B cell (primary cell): ENCODE results near the gene CRACR2A. TPM values are rescaled to one million over a fixed set of nuclear protein-coding genes. Genes with fewer than 3 reads are reported as not detected.

Source experiments
- ATAC-seq: fragments of 200-7000 bp; cut with Tn5 transposase; one replicate; pipeline ENCODE4 v1.10.0; 2021; ENCODE audit warnings: low read depth, mild to moderate bottlenecking, moderate number of reproducible peaks, moderate library complexity
- CTCF ChIA-PET: fragments of 350-600 bp; sonication (Branson Sonifier 250); formaldehyde crosslinking; loops from one replicate; lab custom pipeline; 2021; ENCODE audit warnings: antibody characterized with exemption, inconsistent platforms; lab: Charles Lee
- POLR2A ChIA-PET: fragments of 350-600 bp; sonication (Branson Sonifier 250); formaldehyde crosslinking; loops from one replicate; lab custom pipeline; 2021; ENCODE audit warnings: antibody characterized with exemption; lab: Charles Lee
- DNase-seq: peaks from one replicate; pipeline ENCODE4 v3.0.0; 2013
- H2AFZ ChIP-seq: 2 replicates; pipeline ENCODE4 v1.6.1; 2012; ENCODE audit warnings: mild to moderate bottlenecking, low read depth, low read length; ENCODE audit not compliant: insufficient read depth, poor library complexity, severe bottlenecking
- H3K27ac ChIP-seq, 2 donors: 1 replicate in 1 of 2; 2 replicates in 1 of 2; pipeline ENCODE4 v1.5.1; 2012 to 2013; ENCODE audit warnings: low read length in 2 of 2, mild to moderate bottlenecking in 2 of 2, moderate library complexity in 1 of 2
- H3K27me3 ChIP-seq, 4 experiments: fragments of 200-600 bp in 1 of 4; sonication (generic) in 1 of 4; replicated peaks in 1 of 4; 1 replicate in 2 of 4; 2 replicates in 2 of 4; pipeline versions ENCODE4 v1.6.1 to v1.7.0; 2013 to 2016; ENCODE audit warnings: low read length in 3 of 4, mild to moderate bottlenecking in 2 of 4, mixed read lengths in 1 of 4, moderate library complexity in 1 of 4; ENCODE audit not compliant: insufficient read depth in 4 of 4, control insufficient read depth in 3 of 4; ENCODE audit errors: control extremely low read depth in 1 of 4
- H3K36me3 ChIP-seq, 2 experiments: replicated peaks in 1 of 2; 1 replicate in 1 of 2; 2 replicates in 1 of 2; pipeline versions ENCODE4 v1.6.1 to v1.7.1; 2013; ENCODE audit warnings: low read length in 1 of 2; ENCODE audit not compliant: insufficient read depth in 2 of 2, control insufficient read depth in 1 of 2; ENCODE audit errors: control extremely low read depth in 1 of 2, extremely low read depth in 1 of 2
- H3K4me1 ChIP-seq, 2 donors: fragments of 200-600 bp in 1 of 2; sonication (generic) in 1 of 2; 1 replicate in 1 of 2; 2 replicates in 1 of 2; pipeline versions ENCODE4 v1.5.1 to v1.6.1; 2013 to 2017; ENCODE audit warnings: low read length in 2 of 2; ENCODE audit not compliant: control insufficient read depth in 2 of 2, insufficient read depth in 2 of 2
- H3K4me2 ChIP-seq: replicated peaks from 2 replicates; pipeline ENCODE3; 2012; ENCODE audit warnings: mild to moderate bottlenecking, low read depth, low read length; ENCODE audit not compliant: poor library complexity, severe bottlenecking
- H3K4me3 ChIP-seq, 5 experiments: fragments of 200-600 bp in 1 of 5; sonication (generic) in 1 of 5; 1 replicate in 3 of 5; 2 replicates in 2 of 5; pipeline versions ENCODE4 v1.5.1 to v1.7.0; 2011 to 2016; ENCODE audit warnings: low read length in 4 of 5, mild to moderate bottlenecking in 4 of 5, low read depth in 2 of 5, control low read depth in 1 of 5, moderate library complexity in 1 of 5; ENCODE audit not compliant: insufficient read depth in 1 of 5; ENCODE audit errors: control extremely low read depth in 1 of 5, extremely low read depth in 1 of 5
- H3K79me2 ChIP-seq: fragments of 200-600 bp; sonication (generic); one replicate; pipeline ENCODE4 v1.6.0; 2016; ENCODE audit warnings: low read length; ENCODE audit not compliant: control insufficient read depth, insufficient read depth
- H3K9ac ChIP-seq: fragments of 200-600 bp; sonication (generic); 2 replicates; pipeline ENCODE4 v1.6.1; 2017; ENCODE audit warnings: mild to moderate bottlenecking, low read length, moderate library complexity
- H3K9me3 ChIP-seq, 3 donors: one replicate each; pipeline versions ENCODE4 v1.6.1 to v1.7.1; 2013; ENCODE audit warnings: low read length in 2 of 3; ENCODE audit not compliant: control insufficient read depth in 2 of 3, insufficient read depth in 1 of 3; ENCODE audit errors: control extremely low read depth in 1 of 3
- H4K20me1 ChIP-seq: 2 replicates; pipeline ENCODE4 v1.6.0; 2012; ENCODE audit warnings: mild to moderate bottlenecking, low read length; ENCODE audit not compliant: insufficient read depth, control insufficient read depth, poor library complexity, severe bottlenecking
- H3K27ac Mint-ChIP-seq: one replicate; pipeline ENCODE4 v1.8.0; 2021; ENCODE audit warnings: mixed read lengths
- H3K27me3 Mint-ChIP-seq: one replicate; pipeline ENCODE4 v1.8.0; 2021; ENCODE audit warnings: mixed read lengths
- H3K4me1 Mint-ChIP-seq: one replicate; pipeline ENCODE4 v1.8.0; 2021; ENCODE audit warnings: mixed read lengths
- H3K4me3 Mint-ChIP-seq: one replicate; pipeline ENCODE4 v1.8.0; 2021; ENCODE audit warnings: mixed read lengths
- H3K9me3 Mint-ChIP-seq: one replicate; pipeline ENCODE4 v1.8.0; 2022; ENCODE audit warnings: mixed read lengths; ENCODE audit not compliant: insufficient read depth
- CTCF ChIP-seq: fragments of 200-600 bp; IDR thresholded peaks from one replicate; pipeline ENCODE4 v1.8.0; 2022; ENCODE audit warnings: antibody characterized with exemption, mild to moderate bottlenecking
- EZH2 ChIP-seq: IDR thresholded peaks from 2 replicates; pipeline ENCODE4 v1.6.1; 2012; ENCODE audit warnings: borderline replicate concordance, low read depth, mild to moderate bottlenecking, moderate library complexity, low read length; ENCODE audit not compliant: insufficient read depth, poor library complexity, severe bottlenecking
- WGBS: methylation state at CpG from one replicate; pipeline ENCODE4 v1.1.5; 2013; ENCODE audit warnings: missing lambda C conversion rate; ENCODE audit not compliant: insufficient coverage; 5-methylcytosine and 5-hydroxymethylcytosine counted together
- intact Hi-C: fragments of 100-400 bp; cut with micrococcal nuclease; formaldehyde crosslinking; loops from one replicate; pipeline ENCODE4 v1.10.0; 2022
- polyA plus RNA-seq: library from polyadenylated mRNA; depleted of rRNA; stranded (reverse); fragments of >200 nt; gene quantifications from 2 replicates; pipeline ENCODE4 v1.2.3, GENCODE V29; 2012
- total RNA-seq, 2 donors: library from RNA; stranded (reverse); fragments of 120-200 nt in 1 of 2; gene quantifications; 1 replicate in 1 of 2; 2 replicates in 1 of 2; pipeline versions ENCODE4 v1.2.3 to v1.2.4, GENCODE V29; 2013 to 2022

The CRACR2A gene
- total and polyA plus RNA-seq, 2 donors (not counting 1 experiment from before 2014, with no cell fraction given): 15.2 to 26.1 TPM

DNA sequence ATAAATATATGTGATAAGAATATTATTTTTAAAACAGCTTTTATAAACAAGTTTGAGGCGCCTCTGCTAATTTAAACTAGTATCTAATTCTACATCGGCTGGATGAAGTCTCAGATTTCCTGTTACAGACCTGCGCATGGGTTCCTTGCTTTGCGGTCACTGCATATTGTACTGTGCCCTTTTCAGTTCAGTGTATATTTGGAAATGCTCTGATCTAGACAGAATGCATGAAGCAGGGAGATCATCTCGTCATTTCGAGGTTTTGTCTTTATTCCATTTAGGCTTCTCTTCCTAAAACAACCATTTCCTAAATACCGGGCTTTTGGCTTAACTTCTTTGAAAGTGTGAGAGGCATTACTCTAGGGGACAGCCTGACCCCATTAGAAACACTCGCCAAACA lies 25.6 kb downstream of the CRACR2A start:
- Histone ChIP-seq H2AFZ (no peak overlapping the region), H3K27me3 (no peaks in the 10 kb centered on the region), H3K4me2 (no peak overlapping the region), H3K36me3 (peaks cover 1 to 53% of the 10 kb centered on the region in 2 experiments), H3K4me1 (peaks cover 0 to 8% of the 10 kb centered on the region in 2 donors), H3K9me3 (peaks cover 0 to 8% (median 4%) of the 10 kb centered on the region in 3 donors), H3K9ac (no peak overlapping the region), H3K27ac (no peak overlapping the region), H4K20me1 (no peaks in the 10 kb centered on the region), H3K4me3 (no peak overlapping the region), H3K79me2 (peaks cover 5% of the 10 kb centered on the region)
- intact Hi-C loops: no loop called here
- no peak for DNase-seq
- TF ChIP-seq EZH2 (no peak), CTCF (no peak)
- H3K9me3 Mint-ChIP-seq: peaks cover 5% of the 10 kb centered on the region
- no peaks in the 10 kb centered on the region for H3K27me3 Mint-ChIP-seq
- ATAC-seq: no peak
- H3K27ac Mint-ChIP-seq: no peak overlapping the region
- peaks cover 10% of the 10 kb centered on the region for H3K4me1 Mint-ChIP-seq
- H3K4me3 Mint-ChIP-seq: no peak overlapping the region
- CTCF ChIA-PET: no interaction called here
- 100% methylated on average over 2 of the region's 8 CpGs for WGBS
- POLR2A ChIA-PET: no interaction called here

DNA sequence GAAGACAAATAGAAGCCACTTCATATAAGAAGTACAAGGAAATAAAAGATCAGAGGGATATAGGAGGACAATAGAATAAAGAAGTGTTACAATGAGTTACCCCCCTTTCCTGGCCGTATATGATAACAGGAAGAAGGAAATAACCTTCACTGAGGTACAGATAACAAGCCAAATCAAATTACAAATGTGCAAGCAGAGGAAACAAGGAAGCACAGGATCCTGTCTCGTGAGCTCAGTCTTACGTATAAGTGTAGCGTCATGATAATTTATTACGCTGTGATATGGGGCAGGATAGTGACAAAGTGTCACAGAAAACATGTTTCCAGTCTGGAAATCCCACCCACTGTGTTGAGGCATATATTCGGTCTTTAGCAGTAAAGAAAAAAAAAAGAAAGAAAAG lies 26.5 kb downstream of the CRACR2A start:
- Histone ChIP-seq H3K4me3 (no peak overlapping the region), H3K4me1 (peaks cover 0 to 8% of the 10 kb centered on the region in 2 donors), H3K9me3 (peaks cover 0 to 11% (median 9%) of the 10 kb centered on the region in 3 donors), H3K36me3 (peaks cover 2 to 47% of the 10 kb centered on the region in 2 experiments), H3K9ac (no peak overlapping the region), H2AFZ (no peak overlapping the region), H4K20me1 (no peaks in the 10 kb centered on the region), H3K79me2 (peaks cover 5% of the 10 kb centered on the region), H3K4me2 (no peak overlapping the region), H3K27ac (no peak overlapping the region), H3K27me3 (no peaks in the 10 kb centered on the region)
- Mint-ChIP-seq H3K4me3 (no peak overlapping the region), H3K4me1 (peaks cover 10% of the 10 kb centered on the region), H3K9me3 (peaks cover 5% of the 10 kb centered on the region), H3K27ac (no peak overlapping the region), H3K27me3 (no peaks in the 10 kb centered on the region)
- ChIA-PET CTCF (no interaction called here), POLR2A (no interaction called here)
- DNase-seq (no peak), ATAC-seq (no peak)
- WGBS: 95% methylated on average over 4 of the region's 6 CpGs
- TF ChIP-seq CTCF: no peak
- TF ChIP-seq EZH2: no peak
- intact Hi-C loops: no loop called here
